Measurements from ENCODE around the gene AK2.

DNA sequence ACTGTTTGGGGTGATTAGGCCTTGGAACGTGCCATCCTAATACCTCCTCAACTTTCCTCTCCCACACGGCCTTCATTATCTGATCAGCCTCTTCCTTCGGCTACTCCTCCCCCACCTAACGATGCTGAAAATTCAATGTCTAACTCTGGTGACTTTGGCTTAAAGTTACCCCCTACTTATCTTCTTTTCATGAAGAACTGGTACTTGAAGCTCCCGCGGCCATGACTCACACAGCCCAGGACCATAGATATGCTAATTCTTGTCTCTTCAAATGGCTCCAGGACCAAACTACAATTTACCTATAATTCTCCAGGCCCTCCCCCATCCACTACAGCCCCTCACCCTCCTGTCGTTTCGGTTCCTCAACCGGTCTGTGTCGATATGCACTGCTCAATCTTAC lies 28.6 kb upstream of the AK2 start:
- TF ChIP-seq POLR2AphosphoS5 (IDR thresholded peaks at IDR 0.05) (no peak), POLR2A (IDR thresholded peaks at IDR 0.05; ENCODE audit: low read depth) (no peak)
- TF ChIP-seq, protein P1, sequence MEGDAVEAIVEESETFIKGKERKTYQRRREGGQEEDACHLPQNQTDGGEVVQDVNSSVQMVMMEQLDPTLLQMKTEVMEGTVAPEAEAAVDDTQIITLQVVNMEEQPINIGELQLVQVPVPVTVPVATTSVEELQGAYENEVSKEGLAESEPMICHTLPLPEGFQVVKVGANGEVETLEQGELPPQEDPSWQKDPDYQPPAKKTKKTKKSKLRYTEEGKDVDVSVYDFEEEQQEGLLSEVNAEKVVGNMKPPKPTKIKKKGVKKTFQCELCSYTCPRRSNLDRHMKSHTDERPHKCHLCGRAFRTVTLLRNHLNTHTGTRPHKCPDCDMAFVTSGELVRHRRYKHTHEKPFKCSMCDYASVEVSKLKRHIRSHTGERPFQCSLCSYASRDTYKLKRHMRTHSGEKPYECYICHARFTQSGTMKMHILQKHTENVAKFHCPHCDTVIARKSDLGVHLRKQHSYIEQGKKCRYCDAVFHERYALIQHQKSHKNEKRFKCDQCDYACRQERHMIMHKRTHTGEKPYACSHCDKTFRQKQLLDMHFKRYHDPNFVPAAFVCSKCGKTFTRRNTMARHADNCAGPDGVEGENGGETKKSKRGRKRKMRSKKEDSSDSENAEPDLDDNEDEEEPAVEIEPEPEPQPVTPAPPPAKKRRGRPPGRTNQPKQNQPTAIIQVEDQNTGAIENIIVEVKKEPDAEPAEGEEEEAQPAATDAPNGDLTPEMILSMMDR (IDR thresholded peaks at IDR 0.05), result no peak

All from esophagus muscularis mucosa (tissue), 3 donors.